HG03521 (cell line): ENCODE results near the gene PLXNB2.

Experiments used
- ATAC-seq: cut with Tn5 transposase; IDR thresholded peaks from one replicate; pipeline ENCODE4 v1.9.1; 2021; ENCODE audit warnings: mild to moderate bottlenecking, moderate library complexity; ENCODE audit not compliant: unreplicated experiment

Gene PLXNB2

GRCh38 chr22:50242406-50242949 lies 65.0 kb downstream of the PLXNB2 start:
- ATAC-seq: no peak

GRCh38 chr22:50238755-50239154 lies 68.7 kb downstream of the PLXNB2 start:
- ATAC-seq: no peak

- ATAC-seq: no peak
Measured at GRCh38 chr22:50236731-50237409, 70.6 kb downstream of the PLXNB2 start.

- ATAC-seq: no peak
Measured at GRCh38 chr22:50233223-50233622, 74.2 kb downstream of the PLXNB2 start.

- no peak for ATAC-seq
Measured at GRCh38 chr22:50232481-50233151, 74.8 kb downstream of the PLXNB2 start.

GRCh38 chr22:50229370-50229769 lies 78.1 kb downstream of the PLXNB2 start:
- no peak for ATAC-seq

- no peak for ATAC-seq
Measured at GRCh38 chr22:50228366-50228765, 79.1 kb downstream of the PLXNB2 start.

- ATAC-seq: no peak
Measured at GRCh38 chr22:50227579-50228215, 79.7 kb downstream of the PLXNB2 start.

- ATAC-seq: no peak
Measured at GRCh38 chr22:50226875-50227165, 80.6 kb downstream of the PLXNB2 start.

GRCh38 chr22:50226063-50226874 lies 81.2 kb downstream of the PLXNB2 start:
- ATAC-seq: no peak

- ATAC-seq: no peak
Measured at GRCh38 chr22:50225200-50225969, 82.1 kb downstream of the PLXNB2 start.
